Ramos (cell line): ENCODE results near the gene AGPAT4.
"Not testable (repeated sequence)": the region's sequence is repeated elsewhere in the genome, so short reads cannot be mapped to it uniquely, and the experiment has no call there.

Experiments
- in situ Hi-C: fragments of 300-500 bp; cut with MboI; formaldehyde crosslinking; loops from one replicate; pipeline ENCODE4 v1.14.3; 2022; ENCODE audit warnings: low sequenced_read_pairs; ENCODE audit not compliant: unreplicated experiment

The AGPAT4 gene

DNA sequence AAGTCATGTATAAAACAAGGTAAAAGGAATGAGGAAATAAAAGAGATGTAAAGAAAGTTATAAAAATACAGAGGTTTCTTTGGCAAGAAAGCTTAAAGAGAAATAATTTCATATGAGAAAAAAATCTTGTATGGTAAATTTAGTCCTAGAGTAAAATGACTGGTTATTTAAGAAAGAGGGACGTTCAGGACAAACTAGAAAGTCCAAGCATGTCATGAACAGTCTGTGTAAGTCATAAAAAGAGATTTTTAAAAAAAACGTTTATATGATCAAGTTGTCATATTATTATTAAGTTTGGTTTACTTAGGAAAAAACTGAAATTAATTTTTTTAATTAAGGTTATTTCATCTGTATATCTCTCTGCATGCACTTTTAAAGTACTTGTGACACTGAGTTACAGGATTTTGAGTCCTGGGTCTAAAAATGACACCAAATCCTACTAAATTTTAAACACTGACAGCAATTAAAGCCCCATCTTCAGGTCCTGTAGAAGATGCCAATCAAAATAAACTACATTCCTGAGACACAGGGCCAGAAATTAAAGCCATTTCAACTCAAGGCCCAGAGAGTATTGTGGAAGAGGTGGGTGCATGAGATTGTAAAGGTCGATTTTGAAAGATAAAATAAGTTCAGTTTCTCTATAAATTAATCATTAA, 62.4 kb downstream of the AGPAT4 start:
- in situ Hi-C loops = no loop called here

DNA sequence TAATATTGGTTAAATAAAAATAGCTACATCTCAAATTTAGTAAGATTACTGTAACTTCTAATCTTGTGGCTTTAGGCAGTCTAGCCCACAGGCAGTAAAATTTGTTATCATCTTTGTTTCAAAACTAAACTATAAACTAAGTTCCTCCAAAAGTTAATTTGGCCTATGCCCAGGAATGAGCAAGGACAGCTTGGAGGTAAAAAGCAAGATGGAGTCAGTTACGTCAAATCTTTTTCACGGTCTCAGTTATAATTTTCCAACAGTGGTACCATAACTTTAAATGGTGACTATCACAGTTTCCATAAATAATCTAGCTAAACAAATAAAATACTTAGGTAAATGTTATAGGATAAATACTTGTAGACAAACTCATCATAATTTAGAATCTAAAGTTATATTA, 63.0 kb downstream of the AGPAT4 start:
- in situ Hi-C loops = no loop called here

DNA sequence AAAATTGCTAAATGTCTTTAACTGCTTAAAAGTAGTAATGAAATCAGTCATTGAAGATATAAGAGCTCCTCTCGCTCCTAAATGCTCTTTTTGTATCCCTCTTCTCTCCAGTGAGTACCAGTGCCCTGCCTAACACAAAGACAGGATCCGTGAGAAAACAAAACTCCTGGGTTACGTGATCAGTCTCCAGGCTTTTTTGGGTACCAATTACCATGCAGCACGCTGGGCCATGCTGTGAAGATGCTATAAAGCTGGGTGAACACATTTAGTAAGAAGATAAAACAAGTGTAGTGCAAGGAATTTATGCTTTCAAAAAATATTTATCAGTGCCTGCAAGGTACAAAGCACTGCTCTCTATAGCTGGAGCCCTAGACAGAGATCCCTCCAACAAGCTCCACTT, 66.7 kb downstream of the AGPAT4 start:
- in situ Hi-C loops = no loop called here

DNA sequence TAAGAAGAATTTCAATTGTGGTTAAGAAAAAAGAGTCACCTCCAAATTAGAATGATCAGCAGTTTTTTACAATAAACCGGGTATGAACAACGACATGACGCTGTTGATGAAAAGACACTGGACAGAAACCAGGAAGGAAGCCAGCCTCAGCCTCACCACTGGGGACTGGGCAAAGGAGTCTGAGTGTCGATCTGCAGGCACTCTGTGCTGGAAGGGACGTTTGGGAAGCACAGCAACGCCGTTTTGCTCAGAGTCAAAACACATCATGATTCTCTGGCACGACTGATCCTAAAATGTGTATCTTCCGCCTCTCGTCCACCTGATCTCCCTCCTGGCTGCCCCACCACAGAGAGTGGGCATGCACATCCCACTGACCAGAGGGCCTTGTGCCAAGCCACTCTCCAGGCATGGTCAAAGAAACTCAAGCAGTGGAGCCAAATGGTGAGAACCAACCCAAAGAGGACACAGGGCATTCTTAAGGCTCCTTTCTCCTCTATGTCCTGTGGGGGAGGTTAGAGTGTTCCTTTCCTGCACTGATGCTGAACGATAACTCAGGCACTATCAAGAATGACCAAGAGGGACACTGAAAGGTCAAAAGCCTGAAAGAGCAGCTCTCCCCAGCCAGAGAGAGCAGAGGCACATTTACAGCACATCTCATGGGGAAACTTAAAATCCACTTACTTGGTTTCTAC, 68.8 kb downstream of the AGPAT4 start:
- in situ Hi-C loops = no loop called here

DNA sequence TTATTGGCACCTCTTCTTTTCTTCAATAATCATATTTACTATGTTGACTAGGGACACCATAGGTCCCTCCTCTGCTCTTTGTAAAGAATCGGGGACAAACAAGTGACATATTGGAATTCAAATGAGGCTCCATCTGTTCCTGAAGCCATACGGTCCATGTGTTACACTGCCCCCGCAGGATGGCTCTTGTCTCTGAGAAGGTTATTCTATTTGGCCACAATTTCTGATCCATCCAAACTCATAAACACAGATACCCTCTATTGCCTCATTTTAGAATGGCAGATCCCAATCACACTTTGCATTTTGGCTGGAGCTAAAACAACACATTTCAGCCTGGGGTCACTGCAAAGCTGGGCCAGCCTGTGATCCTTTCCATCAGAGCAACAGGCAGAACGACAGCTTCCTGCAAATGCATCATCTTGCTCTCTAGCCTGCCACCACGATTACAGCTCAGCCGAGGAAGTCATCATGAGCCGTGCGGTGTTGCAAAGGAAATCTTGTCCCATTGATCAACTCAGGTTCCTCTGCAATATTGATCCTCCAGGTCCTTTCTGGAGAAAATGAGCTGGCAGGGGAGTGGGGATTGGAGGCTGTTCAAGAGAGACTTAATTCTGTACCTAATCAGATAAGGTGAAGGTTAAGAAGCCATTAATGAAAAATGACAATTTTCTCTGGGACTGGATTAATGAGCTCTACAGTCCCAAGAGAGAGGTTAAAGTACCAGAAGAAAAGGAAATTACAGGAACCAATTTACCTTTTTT, 73.1 kb downstream of the AGPAT4 start:
- in situ Hi-C loops = no loop called here

DNA sequence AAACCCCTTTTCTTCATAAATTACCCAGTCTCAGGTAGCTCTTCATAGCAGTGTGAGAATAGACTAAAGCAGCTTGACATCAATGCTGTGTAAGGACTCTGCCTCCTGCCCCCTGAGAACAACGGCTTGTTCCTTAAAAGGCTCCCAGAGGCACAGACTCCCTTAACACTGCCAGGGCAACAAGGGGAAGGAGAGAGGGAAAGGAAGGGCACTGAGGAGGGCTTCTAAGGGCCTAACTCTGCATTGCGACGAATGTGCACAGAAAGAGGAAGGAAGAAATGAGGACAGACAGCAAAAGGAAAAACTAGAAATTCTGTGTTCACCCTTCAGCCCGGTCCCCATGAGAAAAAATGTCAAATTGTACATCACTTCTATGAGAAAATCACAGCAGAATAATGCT, 74.0 kb downstream of the AGPAT4 start:
- in situ Hi-C loops = no loop called here

DNA sequence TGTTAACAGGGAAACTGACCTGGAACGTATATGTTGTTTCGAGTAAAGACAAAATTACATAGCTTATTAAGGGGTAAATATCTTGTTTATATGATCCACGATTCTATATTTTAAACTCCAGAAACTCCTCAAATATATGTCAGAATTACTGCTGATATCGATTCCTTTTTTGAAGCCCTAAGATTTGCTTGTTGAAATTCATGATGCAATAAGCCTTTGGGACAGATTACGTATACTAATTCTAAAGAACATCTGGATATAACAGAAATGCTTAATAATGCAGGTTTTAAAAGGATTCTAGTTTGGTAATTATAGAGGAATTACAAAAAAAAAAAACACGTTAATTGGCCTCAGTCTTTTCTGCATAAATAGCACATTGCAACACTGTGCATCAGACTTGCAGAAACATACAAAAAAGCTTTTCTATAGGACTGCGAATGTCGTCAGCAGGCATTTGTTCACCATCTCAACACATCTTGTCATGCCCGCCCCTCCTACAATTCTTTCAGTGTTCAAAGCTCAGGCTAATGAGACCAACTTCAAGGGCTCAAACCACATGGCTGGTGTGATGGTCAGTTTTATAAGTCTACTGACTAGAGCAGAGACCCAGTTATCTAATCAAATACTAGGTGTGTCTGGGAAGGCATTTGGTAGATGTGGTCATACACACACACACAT, 74.9 kb downstream of the AGPAT4 start:
- in situ Hi-C loops = no loop called here

DNA sequence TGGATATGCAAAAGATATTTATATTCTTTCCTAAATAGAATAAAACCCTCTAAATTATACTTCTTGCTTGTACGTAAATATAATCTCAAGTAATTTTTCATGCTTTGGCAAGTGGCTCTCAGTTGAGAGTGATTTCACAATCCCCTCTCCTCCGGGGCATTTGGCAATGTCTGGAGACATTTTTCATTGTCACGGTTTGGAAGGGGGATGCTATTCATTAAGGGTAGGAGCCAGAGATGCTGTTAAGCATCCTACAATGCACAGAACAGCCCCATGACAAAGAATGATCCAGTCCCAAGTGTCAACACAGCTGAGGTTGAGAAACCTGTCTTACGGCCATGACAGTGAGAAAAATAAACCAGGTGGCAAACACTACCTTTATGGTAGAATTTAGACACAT, 75.7 kb downstream of the AGPAT4 start:
- in situ Hi-C loops = no loop called here

DNA sequence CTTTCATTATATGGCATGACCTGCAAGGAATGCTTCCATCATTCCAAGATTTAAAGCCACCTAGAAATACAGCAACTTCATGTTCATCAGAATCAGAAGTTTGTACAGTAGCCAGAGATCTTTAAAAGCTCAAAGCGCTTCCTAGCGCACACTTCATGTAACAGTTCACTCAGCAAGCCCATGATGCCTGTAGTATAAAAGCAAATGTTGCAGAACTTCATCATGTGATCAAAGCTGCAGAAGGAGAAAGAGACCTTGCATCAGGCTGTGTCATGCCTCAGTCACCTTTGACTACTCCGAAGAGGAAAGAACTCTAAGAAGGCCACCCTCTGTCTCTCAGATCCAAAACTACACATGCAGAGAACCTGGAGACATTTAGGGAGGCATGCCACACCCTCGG, 78.5 kb downstream of the AGPAT4 start:
- in situ Hi-C loops = no loop called here

DNA sequence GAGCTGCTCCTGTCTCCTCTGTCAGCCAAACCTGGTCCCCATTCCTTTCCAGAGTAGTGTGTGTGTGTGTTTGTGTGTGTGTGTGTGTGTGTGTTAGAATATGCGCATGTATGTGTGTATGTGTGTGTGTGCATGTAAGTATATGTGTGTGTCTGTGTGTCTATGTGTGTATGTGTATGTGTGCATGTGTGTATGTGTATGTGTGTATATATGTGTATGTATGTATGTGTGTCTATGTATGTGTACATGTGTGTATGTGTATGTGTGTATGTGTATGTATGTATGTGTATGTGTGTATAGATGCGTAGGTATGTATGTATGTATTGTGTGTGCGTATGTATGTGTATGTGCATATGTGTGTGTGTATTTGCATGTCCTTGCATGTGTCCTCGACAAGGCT, 79.5 kb downstream of the AGPAT4 start:
- in situ Hi-C loops = no loop called here

DNA sequence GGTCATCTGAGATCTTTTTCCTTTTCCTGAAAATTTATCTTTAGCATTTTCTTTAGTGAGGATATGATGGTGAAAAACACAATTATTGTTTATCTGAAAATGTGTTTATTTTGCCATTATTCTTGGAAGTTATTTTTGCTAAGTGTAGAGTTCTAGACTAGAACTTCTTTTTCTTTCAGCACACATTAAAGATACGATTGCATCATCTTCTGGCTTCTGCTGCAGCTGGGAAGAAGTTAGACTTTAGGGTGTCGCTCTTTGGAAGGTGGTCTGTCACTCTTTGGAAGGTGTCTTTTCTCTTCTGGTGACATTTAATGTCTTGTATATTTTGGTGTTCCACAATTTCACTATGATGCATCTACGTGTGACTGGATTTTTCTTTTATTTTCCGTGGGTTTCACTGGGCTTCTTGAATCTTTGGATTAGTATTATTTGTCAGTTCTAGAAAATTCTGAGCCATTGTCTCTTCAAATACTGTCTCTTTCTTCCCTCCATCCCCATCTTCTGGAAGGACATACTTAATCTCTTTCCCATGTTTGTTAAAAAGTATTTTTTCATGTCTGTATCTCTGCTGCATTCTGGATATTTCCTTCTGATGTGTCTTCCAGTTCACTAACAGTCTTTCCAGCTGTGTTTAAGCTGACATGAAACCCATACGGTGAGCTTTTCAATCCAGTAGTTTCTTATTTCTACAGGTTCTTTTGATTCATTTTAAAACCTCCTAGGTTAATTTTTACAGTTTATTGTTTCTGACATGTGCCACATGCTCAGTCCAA, 81.0 kb downstream of the AGPAT4 start:
- in situ Hi-C loops = no loop called here

DNA sequence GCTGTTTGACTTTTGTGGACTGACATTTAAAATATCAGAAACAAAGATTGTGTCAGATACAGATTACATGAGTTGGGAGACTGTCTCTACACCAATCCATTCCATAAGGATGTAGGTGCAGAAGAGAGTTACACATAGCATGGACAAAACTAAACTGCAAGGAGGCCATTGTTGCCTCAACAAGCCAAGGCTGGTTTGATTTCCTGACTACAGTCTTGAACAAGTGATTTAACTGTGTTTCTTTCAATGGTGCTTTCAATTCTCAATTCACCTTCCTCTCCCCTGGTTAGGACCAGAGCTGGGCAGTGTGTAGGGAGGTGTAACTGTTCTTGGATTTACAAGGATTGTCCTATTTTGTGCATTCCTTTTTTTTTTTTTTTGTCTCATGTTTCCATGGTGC, 82.2 kb downstream of the AGPAT4 start:
- in situ Hi-C loops = no loop called here

DNA sequence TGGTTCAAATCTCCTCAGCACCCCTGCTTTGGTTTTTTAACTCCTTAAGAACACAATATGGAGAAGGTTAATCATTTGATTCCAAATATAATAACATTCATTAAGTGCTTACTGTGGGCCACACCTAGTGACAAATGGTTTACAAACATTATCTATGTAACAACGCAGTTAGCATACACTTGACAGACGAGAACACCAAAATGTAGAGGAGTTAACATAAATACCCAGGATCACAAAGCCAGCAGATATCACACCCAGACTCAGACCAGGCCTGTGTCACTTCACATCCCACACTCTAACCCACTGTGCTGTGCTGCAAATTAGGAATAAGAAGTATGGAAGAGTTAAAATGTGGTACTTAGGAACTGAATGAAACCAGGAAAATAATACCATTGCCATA, 82.9 kb downstream of the AGPAT4 start:
- in situ Hi-C loops = no loop called here

DNA sequence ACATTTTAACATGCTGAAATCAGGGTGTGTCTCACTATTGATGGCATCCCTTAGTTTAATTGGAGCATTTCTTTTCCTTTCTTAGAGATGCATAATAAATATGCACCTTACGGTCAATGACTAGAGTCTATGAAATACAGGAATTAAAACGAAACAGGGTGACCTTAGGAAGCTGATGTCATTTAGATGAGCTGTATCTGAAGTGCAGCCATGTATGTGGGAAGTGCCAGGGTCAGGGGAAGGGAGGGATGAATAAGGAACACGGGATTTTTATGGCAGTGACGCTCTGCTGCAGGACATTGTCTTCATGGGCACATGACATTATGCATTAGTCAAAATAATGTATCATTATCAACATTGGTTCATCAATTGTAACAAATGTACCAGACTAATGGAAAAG, 84.0 kb downstream of the AGPAT4 start:
- in situ Hi-C loops = no loop called here

DNA sequence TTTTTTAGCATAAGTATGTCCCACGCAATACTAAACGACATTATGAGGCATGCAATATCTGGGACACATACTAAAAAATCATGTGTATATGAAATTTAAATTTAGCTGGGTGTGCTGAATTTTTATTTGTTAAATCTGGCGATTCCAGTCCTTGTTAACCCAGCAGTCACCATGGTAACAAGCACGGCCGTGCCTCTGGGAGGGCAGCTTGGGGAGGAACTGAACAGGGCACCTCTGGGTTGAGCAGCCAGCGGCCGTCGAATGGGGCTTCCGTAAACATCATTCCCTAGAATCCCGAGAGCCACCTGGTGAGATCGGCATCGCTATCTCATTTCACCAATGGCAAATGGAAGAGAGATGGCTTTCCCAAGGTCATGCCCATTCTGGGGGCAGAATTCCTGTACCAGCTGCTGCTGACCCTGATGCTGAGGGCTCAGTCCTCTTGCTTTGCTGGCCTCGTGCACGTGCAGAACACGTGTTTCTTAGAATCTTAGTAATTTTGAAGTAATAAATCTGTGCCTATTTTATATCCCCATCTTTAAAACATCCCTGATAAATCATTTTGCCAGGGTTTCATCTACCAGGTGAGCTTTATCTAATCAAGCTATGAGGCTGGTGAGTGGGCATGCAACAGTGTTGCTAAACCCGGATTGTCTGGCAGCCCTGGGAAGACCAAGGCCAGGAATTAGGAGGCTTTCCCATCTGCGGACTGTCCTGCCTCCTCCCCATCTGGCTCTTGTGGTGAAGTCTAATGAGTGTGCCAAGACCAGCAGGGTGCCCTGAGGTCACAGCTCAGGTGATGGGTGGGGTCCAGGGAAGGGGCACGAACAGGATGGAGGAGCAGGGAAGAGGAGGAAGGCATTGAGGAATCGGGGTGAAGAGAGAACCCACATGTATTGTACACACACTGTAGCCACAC, 85.1 kb downstream of the AGPAT4 start:
- in situ Hi-C loops = no loop called here

DNA sequence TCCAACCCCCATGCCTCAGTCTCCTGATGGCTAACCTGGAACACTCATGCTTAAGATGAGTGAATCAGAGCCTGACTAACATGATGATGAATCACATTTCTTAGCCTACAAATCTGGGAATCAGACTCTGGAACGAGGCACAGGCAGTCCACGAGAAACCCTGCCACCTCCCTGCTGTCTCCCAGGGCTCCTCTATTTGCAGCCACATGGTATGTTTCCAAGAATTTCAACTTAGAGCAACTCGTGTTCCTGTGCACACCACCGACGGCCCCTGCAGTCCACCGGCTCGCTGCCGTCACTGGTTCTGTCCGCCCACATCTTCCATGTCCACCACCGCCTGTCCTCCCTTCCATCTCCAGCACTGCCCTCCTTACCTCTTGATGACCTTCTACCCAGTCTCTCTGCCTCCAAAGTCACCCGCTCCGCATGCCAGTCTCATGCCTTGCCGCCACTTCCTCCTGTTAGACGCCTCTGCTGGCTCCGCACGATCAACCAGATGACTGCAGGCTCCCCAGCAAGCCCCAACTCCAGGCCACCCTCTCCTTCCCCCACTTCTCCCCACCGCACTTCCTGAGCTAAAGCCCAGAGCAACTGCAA, 87.6 kb downstream of the AGPAT4 start:
- in situ Hi-C loops = no loop called here

DNA sequence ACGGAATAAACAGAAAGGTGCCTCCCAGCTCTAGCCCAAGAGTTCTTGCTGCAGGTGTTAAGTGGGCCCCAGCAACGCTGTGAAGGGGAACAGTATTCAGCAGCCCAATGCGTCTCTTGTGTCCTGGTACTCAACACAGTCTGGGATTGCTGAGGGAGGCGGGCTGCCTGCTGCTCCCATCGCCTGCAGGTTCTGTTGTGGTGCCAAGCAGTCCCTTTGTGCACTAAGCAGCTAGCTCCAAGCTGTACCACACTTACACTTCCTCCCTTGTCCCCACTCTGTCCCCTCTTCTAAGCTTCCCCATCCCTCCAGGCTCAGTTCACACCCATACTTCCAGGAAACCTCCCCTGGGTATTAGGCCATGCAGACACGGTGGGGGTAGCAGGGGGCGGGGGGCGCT, 92.7 kb downstream of the AGPAT4 start:
- in situ Hi-C loops = no loop called here

DNA sequence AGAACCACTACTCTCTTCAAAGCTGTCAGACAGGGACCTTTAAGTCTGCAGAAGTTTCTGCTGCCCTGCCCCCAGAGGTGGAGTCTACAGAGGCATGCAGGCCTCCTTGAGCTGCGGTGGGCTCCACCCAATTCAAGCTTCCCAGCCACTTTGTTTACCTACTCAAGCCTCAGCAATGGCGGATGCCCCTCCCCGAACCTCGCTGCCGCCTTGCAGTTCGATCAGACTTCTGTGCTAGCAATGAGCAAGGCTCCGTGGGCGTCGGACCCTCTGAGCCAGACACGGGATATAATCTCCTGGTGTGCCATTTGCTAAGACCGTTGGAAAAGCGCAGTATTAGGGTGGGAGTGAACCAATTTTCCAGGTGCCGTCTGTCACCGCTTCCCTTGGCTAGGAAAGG, 95.7 kb downstream of the AGPAT4 start:
- in situ Hi-C loops = not testable (repeated sequence)

DNA sequence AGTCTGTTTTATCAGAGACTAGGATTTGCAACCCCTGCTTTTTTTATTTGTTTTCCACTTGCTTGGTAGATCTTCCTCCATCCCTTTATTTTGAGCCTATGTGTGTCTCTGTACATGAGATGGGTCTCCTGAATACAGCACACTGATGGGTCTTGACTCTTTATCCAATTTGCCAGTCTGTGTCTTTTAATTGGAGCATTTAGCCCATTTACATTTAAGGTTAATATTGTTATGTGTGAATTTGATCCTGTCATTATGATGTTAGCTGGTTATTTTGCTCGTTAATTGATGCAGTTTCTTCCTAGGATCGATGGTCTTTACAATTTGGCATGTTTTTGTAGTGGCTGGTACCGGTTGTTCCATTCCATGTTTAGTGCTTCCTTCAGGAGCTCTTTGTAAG, 97.4 kb downstream of the AGPAT4 start:
- in situ Hi-C loops = not testable (repeated sequence)
